HG03139 (cell line): Measurements from ENCODE around the gene AGO4.
A peak's percentile ranks its signal among the peaks of the same experiment; 100 is the strongest.
"Not testable (repeated sequence)": the region's sequence is repeated elsewhere in the genome, so short reads cannot be mapped to it uniquely, and the experiment has no call there.

Source experiments
- ATAC-seq: cut with Tn5 transposase; IDR thresholded peaks from one replicate; pipeline ENCODE4 v1.9.1; 2021; ENCODE audit not compliant: unreplicated experiment

AGO4 gene

DNA sequence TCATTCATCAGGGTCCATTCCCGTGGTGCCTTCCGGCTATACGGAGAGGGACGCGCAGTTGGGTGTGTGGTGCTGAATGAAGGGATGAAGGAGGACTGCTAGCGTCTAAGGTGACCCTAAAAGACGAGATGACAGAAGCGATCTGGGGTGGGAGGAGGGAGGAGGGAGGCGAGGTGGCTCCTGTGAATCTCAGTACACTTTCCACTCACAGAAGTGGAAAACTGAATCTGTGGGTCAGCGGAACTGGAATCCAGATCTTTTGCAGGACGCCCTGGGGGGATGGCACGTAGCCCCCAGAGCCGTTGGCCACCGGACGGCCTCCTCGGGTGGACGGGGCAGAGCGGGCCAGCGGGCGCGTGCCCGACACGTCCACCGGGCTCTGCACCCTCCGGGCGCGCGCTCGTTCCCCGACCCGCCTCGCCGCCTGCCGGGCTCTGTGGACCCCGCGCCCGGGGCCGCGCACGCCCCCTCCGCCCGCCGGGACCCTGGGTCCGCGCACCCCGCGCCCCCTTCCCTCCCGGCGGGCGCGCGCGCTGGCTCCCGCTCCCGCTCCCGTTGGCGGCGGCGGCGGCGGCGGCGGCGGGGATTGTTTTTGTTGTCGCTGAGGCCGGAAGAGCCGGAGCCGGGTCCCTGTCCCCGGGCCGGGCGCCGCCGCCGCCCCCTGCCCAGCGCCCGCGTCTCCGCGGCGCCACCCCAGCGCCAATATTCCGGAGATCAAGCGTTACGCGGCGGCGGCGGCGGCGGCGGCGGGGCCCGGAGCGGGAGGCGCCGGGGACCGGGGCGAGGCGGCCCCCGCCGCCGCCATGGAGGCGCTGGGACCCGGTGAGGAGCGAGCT lies at the start of gene AGO4:
AGO4 (plus strand) TSS at position 403 of the 836 bp plus-strand sequence; CDS start at position 804, 401 bp downstream.
- no peak for ATAC-seq

DNA sequence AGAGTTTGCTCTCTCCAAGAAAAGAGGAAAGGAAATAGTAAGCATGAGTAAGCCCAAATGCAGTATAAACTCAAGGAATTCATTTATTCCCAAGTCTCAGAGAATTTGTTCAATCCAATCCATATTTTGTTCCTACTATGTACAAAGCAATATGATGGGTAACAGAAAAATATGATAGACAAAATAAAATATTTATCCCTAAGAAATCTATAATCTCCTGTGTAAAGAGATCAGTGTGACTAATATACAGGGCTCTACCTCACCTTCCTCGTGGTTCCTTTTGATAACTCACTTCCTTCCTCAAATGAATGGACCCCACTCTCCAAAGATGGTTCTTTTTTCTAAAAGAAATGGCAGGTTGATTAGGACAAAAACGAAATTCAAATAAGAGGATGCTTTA lies 45.7 kb upstream of the AGO4 start:
- no peak for ATAC-seq

DNA sequence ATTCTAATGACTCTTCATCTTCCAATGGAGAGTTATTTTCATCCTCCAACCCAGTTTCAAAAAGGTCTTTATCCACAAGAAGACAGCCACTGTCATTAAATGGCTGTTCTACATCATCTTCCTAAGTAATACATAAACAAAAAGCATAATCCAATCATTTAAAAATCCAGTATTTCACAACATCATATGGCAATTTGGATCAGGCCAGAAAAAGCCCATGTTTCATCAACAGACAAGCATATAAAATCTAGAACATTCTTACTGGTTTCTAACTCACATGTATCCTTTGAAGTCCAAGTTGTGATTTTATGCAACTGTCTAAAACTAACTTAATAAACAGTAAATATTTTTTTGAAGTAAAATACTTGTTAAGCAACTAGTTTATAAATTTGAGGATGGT lies 44.6 kb upstream of the AGO4 start:
- no peak for ATAC-seq

DNA sequence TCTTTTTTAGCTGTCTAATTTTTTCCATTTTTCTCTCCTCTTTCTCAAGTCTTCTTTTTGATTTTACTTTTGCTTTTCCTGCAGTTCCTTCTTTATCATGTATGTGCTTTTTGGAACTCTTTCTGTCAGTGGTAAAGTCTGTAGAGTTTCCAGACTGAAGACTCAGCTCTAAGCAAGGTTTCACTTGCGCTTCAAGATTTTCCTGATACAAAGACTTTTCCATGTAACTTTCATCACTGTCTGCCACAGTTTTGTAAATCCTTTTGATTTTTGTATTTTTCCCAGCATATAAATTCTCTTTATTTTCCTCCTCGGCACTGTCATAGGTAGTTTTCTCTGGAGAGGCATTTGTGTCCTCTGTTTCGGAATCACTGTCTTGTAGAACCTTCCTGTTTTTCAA lies 43.5 kb upstream of the AGO4 start:
- ATAC-seq: no peak

DNA sequence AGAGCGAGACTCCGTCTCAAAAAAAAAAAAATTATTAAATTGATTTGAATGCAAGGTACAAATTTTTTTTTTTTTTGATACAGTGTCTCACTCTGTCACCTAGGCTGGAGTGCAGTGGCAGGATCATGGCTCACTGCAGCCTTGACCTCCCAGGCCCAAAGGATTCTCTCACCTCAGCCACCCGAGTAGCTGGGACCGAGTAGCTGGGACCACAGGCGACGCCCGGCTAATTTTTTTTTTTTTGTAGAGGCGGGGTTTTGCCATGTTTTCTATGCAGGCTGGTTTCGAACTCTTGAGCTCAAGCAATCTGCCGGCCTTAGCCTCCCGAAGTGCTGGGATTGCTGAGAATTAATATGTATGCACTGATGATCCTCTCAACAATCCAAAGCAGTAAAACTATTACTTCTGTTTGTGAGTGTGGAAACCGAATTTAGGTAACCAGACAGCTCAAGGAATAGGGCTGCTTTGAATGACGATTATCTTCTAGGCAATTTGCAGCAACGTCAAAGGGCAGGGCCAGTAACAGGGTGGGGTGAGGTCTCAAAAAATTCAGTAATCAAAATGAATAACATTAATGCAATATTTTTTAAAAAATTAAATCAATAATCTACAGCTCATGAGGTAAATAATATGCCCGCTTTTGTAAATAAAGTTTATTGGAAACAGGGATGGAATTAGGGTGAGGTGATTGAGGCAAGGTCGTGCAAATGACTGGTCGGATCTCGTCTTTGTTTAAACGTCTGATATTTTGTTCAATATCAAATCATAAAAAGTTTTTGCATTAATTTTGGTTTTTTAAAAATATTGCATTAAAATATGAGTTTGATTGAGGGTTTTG lies 39.2 kb upstream of the AGO4 start:
- ATAC-seq: no peak

DNA sequence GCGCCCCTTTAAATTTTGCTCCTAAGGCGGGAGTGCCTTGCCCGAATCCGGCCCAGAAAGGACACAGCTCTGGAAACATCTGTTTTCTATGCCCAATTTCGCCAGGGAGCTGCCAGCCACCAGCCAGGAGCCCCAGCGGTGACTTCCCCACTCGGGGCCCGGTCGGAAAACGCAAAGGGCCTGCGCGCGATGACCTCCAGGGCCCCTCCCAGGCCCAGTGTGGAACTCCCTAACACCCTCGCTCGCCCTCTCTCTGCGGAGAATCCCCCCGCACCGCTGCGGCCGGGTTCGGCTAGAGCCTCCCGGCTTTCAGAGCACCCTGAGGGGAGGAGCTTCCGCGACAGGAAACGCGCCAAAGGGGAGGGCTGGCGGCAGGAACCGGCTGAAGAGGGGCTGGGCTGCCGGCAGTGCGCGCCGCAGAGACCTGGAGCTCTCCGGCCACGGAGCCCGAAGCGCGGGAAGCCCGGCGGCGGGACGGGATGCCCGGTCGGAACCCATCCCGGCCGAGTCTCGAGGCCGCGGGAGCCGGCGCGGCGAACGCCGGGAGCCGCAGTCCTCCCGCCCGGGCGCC lies 38.5 kb upstream of the AGO4 start:
- ATAC-seq: peak; percentile 74

DNA sequence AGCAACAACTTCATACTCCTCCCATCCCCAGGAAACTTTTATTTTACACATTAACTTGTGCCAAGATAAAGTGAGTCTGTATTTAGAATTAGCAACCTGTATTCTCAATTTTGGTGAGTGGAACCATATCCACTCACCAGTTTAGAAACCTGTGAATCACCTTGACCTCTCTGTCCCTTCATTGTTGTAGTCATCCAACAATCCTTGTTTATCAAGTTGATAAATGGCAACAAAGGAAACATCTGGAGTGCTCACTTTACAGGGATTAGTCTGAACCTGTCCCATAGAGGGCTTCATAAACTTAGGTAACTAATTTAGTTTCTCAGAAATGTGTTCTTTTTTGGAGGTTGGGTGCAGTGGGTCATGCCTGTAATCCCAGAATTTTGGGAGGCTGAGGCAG lies 34.1 kb upstream of the AGO4 start:
- no peak for ATAC-seq

DNA sequence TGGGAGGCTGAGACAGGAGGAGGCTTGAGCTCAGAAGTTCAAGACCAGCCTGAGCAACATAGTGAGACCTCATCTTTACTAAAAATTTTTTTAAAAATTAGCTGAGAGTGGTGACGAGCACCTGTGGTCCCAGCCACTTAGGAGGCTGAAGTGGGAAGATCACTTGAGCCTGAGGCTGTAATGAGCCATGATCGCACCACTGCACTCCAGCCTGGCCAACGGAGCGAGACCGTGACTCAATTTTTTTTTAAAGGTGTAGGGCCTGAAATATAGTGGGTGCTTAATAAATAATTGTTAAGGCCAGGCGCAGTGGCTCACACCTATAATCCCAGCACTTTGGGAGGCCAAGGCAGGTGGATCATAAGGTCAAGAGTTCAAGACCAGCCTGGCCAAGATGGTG lies 31.6 kb upstream of the AGO4 start:
- ATAC-seq: not testable (repeated sequence)

DNA sequence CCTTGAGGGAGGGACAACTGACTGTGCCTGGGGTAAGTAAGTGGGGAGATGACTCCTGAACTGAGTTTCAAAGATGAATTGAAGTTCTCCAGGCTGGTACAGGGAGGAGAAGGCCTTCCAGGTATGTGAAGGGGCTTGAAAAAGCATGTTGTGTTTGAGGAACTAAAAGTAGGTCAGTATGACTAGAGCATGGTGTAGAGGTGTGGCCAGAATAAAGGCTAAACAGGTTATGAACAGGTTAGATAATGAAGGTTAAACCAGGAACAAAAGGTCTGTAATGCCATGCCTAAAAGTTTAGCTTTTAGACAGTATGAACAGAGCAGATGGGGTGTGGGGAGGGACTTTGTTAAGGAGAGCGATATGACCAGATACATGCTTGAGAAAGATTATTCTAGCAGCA lies 30.7 kb upstream of the AGO4 start:
- ATAC-seq: no peak

DNA sequence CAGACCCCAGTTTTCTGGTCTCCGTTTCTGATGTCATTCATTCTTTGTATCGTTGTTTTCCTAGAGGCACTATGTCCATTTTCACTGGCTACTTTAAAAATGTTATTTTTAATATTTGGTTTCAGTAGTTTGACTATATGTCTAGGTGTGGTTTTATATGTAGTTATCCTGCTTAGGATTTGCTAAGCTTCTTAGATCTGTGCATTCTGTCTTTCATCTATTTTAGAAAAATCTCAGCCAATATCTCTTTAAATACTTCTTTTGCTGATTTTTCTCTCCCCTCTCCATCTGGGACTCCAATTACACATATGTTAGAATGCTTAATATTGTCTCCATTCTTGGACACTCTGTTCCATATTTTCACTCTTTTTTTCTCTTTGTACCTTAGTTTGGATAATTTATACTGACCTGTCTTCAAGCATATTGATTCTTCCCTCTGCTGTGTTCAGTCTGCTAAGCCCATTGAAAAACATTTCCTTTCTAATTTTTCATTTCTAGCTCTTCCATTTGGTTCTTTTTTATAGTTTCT lies 24.7 kb upstream of the AGO4 start:
- ATAC-seq: no peak

DNA sequence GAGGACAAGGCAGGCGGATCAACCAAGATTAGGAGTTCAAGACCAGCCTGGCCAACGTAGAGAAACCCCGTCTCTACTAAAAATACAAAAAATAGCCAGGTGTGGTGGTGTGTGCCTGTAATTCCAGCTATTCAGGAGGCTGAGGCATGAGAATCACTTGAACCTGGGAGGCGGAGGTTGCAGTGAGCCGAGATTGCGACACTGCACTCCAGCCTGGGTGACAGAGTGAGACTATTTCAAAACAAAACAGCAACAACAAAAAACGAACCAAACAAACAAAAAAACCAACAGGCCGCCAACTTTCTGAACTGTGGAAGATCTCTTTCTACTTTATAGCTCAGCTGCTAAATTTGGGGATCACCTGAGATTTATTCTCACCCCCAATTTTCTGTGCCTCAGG lies 23.5 kb upstream of the AGO4 start:
- ATAC-seq: not testable (repeated sequence)

DNA sequence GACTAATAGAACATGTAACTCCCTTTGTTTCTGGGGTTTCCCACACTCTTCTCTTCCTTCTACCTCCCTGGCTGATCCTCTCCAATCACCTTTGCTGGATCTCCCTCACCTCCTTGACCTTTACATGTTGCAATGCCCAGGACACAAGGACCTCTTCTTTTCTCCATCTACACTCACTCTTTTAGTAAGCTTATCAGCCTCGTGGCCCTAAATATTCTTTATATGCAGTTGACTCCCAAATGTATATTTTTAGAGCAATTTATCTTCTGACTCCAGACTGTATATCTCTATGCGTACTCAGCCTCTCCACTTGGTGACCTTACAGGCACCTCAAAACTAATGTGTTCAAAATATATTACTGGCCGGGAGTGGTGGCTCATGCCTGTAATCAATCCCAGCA lies 19.7 kb upstream of the AGO4 start:
- no peak for ATAC-seq

DNA sequence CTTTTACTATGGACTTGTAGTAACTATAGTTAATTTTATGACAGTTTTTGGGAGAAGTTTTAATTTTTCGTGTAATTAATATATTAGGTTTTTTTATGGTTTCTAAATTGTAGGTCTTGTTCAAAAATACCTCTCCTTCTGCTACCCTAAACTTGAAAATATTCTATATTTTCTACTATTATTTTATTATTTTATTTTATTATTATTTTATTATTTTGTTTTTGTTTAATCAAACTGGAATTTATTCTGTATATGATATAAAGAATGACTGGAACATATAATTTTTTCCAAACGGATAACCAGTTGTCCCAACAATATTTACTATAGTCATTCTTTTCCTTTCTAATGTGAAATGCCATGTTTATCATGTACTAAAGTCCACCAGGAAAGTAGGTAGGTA lies 17.1 kb upstream of the AGO4 start:
- ATAC-seq: no peak

DNA sequence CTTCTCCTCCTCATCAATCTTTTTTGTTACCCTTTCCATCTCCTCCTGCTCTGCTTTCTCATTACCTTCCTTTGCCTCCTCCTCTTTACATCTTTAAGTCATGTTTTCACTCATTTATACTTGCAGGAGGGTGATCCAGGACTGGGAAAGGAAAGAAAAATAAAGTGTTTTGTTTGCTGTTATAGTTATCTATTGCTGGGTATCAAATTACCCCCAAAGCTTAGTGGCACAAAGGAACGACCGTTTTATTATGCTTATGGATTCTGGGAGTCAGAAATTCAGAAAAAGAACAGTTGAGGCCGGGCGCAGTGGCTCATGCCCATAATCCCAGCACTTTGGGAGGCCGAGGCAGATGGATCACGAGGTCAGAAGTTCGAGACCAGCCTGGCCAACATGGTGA lies 12.5 kb upstream of the AGO4 start:
- ATAC-seq: no peak

DNA sequence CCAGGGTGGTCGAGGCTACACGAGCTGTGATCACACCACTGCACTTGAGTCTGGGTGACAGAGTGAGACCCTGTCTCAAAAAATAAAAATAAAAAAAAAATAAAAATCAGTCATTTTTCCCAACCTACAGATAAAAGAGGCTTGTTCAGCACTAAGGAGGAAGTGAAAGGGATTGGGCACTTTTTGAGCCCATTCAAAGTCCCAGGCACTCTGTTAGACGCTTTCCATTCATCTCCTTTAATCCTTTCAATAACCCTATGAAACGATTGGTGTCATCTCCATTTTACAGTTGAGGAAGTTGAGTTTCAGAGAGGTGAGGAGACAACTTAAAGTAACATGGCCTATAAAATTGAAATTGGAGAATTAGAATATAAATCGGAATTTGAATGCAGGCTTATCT lies 10.4 kb upstream of the AGO4 start:
- no peak for ATAC-seq

DNA sequence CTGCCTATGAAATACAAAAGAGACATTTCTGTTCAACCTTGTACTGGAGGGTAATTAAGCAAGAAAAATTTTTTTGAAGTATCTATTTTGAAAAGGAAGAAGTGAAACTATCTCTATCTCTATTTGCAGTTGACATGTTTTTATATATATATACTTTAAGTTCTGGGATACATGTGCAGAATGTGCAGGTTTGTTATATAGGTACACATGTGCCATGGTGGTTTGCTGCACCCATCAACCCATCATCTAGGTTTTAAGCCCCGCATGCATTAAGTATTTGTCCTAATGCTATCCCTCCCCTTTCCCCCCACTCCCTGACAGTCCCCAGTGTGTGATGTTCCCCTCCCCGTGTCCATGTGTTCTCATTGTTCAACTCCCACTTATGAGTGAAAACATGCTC lies 9.8 kb upstream of the AGO4 start:
- ATAC-seq: not testable (repeated sequence)

DNA sequence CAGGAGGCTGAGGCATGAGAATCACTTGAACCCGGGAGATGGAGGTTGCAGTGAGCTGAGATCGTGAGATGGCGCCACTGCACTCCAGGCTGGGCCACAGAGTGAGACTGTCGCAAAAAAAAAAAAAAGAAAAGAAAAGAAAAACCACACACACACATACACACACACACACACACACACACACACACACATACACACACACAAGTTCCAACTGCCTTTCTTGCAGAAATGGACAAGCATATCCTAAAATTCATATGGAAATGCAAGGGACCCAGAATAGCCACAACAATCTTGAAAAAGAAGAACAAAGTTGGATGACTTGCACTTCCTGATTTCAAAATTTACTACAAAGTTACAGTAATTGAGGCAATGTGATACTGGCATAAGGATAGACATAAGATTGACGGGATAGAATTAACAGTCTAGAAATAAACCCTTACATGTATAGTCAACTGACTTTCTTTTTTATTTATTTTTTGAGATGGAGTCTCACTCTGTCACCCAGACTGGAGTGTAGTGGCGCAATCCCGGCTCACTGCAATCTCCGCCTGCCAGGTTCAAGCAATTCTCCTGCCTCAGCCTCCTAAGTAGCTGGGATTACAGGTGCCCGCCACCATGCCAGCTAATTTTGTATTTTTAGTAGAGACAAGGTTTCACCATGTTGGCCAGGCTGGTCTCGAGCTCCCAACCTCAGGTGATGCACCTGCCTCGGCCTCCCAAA lies 7.5 kb upstream of the AGO4 start:
- ATAC-seq: not testable (repeated sequence)

DNA sequence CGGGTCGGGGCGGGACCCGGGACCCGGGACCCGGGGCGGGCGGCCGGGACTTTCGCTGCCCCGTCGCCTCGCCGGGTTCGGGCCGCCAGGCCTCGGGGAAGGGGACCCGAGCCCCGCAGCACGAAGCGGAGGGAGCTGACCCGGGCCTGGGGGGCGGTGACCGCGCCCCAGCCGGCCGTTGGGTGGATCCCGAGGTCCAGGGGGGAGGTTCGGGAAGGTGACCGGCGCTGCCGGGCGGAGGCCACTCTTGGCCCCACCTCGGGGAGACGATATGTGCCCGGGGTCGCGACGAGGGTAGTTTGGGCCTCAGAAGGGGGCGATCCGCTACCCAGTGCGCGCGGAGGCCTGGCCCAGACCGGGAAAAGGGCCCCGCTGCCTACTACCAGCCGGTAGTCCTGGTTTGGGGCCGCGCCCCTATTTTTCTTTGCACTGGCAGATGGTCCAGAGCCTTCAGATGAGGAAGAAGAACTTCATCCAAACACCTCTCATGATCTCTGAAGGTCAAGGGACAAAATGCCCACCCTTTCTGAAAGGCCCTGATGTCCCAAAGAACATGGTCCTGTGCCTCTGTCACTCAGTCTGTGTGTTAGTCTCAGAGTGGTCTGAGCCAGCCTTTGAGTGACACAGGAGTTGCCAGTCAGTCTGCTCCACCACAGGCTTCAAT lies 766 bp downstream of the AGO4 start:
- no peak for ATAC-seq

DNA sequence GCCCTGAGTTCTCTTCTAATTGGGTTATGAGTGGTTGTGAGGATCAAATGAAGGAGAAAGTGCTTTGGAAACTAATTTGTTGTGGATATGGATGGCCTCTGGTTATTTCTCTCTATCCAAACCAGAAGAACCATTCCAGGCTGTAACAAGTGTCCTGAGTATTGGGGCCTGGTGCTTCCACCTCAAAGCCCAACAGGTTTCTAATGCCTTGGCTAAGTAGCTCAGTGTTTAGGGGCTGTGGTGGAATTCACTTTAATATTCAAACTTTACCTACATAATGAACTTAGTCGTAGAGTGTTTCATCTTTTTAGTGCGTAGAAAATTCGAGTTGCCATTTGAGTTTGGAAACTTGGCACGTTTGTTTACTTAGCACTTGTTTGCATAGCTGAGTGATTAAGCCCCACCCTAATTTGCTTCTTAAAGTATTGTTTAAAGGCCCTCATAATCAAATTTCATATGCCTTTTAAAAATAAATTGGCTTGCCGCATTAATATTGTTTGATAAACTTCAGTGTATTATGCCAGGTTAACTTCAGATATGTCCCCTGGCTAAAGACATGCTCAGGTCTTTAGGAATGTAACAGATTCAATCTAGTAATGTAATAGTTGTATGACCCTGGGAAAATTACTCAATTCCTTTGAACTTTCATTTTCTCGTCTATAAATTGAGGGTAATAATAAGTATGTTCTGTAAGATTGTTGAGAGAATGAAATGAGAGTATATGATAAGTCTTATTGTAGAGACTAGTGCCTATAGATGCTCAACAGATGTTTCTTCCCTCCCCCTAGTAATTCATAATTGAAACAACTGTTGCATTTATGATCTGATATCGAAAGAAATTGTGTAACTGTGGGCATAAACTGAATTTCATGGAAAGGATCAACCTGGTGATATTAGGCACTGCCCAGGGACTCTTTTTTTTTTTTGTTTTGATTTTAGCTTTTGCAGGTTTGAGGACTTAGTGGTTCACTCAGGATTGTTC lies 1.6 kb downstream of the AGO4 start:
- ATAC-seq: no peak
